ENCODE measurements around the gene NOTCH1.

DNA sequence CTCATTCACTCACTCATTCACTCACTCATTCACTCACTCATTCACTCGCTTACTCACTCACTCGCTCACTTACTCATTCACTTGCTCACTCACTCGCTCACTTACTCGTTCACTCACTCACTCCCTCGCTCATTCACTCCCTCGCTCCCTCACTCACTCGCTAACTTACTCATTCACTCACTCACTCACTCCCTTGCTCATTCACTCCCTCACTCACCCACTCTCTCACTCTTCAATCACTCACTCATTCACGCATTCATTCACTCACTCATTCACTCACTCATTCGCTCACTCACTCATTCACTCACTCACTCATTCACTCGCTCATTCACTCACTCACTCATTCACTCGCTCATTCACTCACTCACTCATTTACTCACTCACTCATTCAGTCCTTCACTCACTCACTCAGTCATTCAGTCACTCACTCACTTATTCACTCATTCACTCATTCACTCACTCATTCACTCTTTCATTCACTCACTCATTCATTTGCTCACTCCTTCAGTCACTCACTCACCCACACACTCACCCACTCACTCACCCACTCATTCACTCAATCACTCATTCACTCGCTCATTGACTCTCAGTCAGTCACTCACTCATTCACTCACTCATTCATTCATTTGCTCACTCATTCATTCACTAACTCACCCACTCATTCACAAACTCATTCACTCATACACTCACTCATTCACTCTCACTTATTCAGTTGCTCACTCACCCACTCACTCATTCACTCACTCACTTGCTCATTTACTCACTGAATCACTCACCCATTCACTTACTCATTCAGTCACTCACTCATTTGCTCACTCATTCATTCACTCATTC is 36.0 kb upstream of the NOTCH1 start:
- no peak for TF ChIP-seq POLR2A (IDR thresholded peaks at IDR 0.05)
- TF ChIP-seq EP300 (IDR thresholded peaks at IDR 0.05), result no peak

All from gastroesophageal sphincter (tissue), 2 donors.